ENCODE results near the gene BTBD8.
"Not testable (repeated sequence)": the region's sequence is repeated elsewhere in the genome, so short reads cannot be mapped to it uniquely, and the experiment has no call there.

BTBD8 gene

DNA sequence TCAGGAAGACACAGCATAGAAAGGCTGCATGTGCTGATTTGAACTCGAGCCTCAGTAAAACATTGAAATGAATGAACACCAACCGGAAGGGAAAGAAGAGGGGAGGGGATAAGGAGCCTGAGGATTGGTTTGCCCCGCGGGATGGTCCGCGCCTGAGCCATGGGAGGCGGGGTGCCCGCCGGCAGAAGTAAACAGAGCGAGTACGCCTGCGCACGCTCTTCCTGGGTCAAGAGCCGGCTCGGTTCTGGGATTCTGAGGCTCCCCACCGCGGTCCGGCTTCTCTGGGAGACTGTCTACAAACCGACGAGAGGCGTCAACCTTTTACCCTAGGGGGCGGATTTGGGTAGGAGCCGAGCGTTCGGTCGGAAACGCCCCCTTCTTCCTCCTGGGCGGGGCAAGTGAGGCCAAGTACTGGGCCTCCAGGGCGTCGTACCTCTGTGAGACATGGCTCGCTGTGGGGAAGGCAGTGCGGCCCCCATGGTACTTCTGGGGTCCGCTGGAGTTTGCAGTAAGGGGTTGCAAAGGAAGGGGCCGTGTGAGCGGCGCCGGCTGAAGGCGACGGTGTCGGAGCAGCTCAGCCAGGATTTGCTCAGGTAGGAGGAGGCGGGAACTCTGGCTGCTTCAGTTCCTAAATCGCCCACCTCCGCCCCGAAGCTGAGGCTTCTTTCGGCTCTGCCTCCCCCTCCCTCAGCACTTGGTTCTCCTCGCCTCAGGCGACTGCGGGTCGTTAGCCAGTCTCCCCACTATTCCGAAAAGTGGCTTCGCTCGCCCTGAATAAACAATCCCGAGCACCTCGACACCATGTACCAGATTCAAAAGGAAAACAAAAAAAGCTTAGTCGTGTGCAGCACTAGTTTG lies at the start of gene BTBD8:
TSS of gene BTBD8 (plus strand) at position 218 of the 858 bp plus-strand sequence. CDS start at position 445, 227 bp downstream.
- peak; percentile 84 for DNase-seq

GRCh38 chr1:92030656-92031107 lies 49.5 kb upstream of the BTBD8 start:
- no peak for DNase-seq

GRCh38 chr1:92031281-92032110 lies 48.6 kb upstream of the BTBD8 start:
- no peak for DNase-seq

DNA sequence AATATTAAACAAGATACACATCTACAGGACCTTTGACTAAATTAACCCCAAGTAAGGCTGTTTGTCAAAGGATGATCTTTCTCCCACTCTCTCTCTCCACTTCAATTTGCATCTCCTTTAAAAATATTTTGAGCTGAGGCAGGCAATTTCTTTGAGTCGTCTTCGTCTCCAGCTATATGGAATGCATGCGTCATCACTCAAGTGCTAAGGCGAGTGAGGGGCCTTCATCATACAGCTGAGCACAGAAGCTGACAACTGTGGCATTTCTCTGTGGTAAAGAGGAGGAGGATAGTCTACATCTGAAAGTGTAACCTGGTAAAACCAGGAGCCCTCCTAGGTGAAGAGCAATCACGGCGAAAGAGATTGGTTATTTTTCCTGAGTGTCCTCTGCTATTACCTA lies 42.7 kb upstream of the BTBD8 start:
- DNase-seq = no peak

GRCh38 chr1:92038695-92039346 lies 41.3 kb upstream of the BTBD8 start:
- DNase-seq = no peak

DNA sequence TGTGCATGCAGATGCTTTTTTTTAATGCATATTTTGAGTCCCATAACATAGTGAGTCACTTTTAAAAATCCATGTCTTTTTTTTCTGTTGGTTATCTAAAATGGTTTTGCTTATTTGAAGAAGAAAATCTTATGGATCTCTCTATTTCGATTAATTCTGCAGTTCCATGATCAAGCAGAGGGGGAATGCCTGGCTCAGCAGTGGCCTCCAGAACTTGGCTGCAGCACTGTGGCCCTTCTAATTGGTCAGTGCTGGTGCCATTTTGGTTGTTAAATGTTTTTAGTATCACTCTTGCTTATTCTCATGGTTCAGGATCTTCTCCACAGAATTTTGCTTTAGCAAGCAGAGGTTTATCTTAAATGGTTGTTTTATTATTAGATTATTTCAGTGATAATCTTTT lies 39.2 kb upstream of the BTBD8 start:
- DNase-seq = no peak

DNA sequence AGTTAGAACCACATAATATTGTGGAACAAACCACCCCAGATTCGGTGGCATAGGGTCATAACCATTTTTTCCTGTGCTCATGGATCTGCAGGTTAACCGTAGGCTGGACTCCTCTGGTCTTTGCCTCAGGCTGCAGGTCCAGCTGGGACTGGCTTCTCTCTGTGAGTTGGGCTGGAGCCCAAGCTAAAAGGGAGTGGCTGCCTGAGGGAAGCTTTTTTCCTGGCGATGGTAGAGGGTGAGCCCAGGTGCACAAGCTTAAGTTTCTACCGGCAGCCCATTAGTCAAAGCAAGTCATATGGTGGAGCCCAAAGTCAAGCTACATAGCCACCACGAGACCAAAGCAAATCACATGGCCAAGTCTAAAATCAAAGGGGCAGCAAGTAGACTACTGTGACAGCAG lies 36.5 kb upstream of the BTBD8 start:
- no peak for DNase-seq

DNA sequence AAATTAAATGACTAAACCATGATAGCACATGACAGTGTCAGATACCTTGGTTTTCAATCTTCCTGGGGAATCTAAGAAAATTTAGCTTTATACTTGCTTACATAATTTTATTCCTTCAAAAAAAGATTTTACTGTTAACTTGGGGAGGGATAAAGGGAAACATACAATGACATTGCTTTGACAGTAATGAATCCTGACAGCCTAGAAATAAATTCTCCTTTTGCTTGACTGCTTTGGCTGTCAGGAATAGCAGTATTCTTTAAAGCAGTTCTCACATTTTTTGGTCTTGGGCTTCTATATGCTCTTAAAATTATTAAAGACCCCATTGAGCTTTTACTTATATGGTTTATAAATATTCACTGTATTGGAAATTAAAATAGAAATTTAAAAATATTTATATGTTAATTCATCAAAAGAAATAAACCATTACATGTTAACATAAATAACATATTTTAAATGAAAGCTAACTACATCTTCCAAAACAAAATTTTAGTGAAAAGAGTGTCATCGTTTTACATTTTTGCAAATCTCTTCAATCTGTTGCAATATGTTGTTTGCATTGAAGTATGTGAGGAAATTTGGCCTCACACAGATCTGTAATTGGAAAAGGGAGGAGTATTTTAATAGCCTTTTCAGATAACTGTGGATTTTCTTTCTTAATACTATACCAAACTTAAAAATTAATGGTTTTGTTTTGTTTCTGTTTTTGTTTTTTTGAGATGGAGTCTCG lies 34.2 kb upstream of the BTBD8 start:
- DNase-seq = no peak

DNA sequence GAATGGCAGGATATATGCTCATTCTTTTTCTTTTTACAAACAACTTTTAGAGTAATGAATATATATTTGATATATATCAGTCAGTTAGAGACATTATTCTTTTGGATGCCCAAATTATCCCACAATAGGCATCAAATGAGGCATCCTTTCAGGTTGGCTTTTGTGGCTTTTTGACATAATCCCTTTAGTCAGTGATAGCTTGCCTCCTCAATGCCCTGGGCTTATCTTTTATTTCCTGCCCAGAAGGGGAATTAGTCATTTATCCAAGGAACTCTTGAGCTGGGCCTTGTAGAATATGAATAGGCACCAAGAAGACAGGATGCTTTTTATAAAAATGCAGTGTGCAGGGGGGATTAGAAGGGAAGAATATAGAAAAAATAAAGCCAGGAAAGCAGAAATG lies 28.2 kb upstream of the BTBD8 start:
- DNase-seq = no peak

- DNase-seq = no peak
Observed at GRCh38 chr1:92065042-92065441, 15.1 kb upstream of the BTBD8 start.

- no peak for DNase-seq
Observed at GRCh38 chr1:92066321-92066720, 13.8 kb upstream of the BTBD8 start.

DNA sequence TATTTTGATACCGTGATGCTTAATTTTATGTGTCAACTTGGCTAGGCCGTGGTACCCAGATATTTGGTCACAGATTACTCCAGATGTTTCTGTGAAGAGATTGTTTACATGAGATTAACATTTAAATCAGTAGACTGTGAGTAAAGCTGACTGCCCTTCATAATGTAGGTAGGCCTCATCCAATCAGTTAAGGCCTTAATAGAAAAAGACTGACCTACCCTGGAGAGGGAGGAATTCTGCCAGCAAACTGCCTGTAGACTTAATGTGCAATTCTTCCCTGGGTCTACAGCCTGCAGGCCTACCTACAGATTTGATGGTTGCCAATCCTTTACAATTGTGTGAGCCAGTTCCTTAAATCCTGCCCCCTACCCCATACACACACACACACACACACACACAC lies 9.3 kb upstream of the BTBD8 start:
- DNase-seq = no peak

DNA sequence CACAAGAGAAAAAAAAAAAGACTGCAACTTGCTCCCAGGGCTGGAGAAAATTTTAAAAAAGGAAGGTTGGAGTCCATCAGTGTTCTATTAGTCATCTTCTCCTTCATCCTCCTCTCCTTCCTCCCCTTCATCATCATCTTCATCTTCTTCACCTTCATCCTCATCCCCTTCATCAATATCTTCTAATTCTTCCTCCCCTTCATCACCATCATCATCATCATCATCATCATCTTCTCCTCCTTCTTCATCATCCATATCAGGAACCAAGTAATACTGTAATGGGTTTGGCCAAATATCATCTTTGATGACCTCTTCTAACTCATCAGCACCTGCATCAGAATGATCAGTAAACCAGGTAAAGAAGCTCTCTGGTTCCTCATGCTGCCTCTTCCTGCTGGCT lies 5.7 kb upstream of the BTBD8 start:
- DNase-seq = not testable (repeated sequence)

DNA sequence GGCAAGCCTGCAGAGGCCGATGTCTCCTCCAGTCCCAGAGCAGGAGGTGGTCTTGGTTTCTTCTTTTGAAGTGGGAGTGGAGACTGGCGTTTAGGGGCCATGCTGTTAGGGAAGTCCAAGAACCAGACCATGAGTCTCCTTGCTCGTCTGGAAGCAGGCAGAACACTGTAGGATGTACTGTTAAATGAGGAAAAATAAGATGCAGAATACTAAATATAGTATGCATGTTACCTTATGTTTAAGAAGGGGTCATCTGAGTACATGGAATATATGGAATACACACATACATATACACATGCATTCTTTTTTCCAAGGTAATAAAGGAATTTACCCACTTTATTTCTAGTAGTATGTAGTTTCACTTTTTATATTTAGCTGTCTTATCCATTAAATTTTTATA lies 4.8 kb upstream of the BTBD8 start, which contains the start of gene SETSIP:
TSS of gene SETSIP (minus strand) at position 101 of the 400 bp plus-strand sequence. CDS start at position 101, 0 bp downstream.
- no peak for DNase-seq

DNA sequence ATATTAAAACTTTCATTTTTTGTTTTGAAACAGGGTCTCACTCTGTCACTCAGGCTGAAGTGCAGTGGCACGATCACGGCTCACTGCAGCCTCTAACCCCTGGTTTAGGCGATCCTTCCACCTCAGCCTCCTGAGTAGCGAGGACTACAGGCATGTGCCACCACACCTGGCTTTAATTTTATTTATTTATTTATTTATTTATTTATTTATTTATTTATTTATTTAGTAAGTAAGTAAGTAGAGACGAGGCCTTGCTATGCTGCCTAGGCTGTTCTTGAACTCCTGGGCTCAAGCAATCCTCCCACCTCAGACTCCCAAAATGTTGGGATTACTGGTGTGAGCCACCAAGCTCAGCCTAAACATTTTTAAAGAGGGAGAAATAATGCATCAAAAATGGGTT lies 3.8 kb upstream of the BTBD8 start:
- no peak for DNase-seq

DNA sequence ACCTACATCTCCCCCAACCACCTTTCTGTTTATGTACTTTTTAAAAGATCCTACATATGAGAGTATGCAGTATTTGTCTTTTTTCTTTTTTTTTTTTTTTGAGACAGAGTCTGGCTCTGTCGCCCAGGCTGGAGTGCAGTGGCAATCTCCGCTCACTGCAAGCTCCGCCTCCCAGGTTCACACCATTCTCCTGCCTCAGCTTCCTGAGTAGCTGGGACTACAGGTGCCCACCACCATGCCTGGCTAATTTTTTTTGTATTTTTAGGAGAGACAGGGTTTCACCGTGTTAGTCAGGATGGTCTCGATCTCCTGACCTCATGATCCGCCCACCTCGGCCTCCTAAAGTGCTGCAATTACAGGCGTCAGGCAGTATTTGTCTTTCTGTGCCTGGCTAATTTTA lies 2.1 kb upstream of the BTBD8 start:
- DNase-seq = not testable (repeated sequence)

DNA sequence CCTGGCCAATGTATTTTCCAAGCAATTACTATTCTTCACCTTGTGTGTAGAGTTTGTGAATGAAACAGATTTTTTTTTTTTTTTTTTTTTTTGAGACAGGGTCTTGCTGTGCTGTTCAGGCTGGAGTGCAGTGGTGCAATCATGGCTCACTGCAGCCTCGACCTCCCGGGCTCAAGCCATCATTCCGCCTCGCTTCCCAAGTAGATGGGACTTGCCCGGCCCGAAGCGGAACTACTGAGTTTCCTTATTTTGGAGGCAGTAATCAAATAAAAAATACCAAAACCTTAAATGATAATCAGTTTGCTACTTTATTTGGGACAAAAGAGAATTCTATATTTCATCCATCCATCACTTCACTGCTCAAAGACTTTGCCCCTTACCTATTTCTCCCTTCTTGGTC lies 704 bp upstream of the BTBD8 start:
- no peak for DNase-seq

DNA sequence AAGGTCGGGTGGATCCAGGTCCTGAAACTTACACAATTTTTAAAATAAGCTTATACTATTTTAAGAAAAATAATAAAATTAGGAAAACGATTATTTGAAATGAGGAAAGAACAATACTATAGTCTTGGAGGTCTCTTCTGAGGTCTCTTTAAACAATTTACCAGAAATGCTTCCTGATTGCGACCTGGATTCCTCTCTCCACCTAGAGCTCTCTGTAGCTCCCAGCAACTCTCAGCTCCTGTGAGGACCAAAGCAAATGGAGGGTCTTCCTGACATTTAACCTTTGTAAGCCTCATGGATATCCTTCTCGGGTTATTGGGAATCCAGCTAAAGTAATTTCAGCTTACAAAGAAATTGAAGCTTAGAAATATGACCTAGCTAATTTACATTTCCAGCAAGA lies 886 bp downstream of the BTBD8 start:
- DNase-seq = no peak

DNA sequence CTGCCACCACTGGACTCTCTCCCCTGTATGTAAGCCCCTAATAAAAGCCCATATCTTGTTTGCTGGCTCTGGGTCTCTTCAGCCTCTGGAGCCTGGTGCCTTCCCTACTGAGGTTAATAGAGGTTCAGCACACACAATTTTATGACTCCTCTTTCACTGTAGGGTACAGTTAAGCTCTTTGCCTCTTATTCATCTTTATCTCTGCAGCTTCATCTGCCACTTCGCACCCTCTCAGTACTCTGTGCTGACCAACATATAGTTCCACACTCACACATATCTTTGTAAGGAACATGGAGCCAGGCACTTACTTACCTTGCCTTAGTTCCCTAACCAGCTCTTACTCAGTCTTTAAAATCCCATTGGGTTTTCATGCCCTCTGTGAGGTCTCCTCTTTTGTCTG lies 4.5 kb downstream of the BTBD8 start:
- no peak for DNase-seq

GRCh38 chr1:92085727-92086126 lies 5.6 kb downstream of the BTBD8 start:
- no peak for DNase-seq

- no peak for DNase-seq
Observed at GRCh38 chr1:92087542-92087941, 7.4 kb downstream of the BTBD8 start.

- DNase-seq = no peak
Observed at GRCh38 chr1:92091625-92092024, 11.5 kb downstream of the BTBD8 start.

DNA sequence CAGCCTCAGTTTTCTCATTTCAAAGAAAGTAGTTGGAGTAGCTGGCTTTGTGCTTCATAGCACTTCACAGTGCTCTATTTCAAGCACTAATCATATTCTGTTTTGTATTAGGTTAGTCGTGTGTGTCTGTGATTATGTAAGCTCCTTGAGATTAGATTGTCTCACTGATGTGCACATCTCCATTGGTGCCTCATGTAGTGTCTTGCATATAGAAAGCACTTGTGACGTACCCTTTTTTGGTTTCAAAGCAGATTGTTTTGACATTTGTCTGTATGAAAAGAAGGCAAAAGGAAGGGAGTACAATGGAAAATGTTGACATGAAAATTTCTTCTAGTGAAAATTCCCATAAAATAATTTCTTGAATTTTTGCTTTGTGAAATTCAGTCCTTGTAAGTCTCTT lies 13.9 kb downstream of the BTBD8 start:
- DNase-seq = no peak
